ENCODE results near the gene SERINC3. TPM values are rescaled to one million over a fixed set of nuclear protein-coding genes. Genes with fewer than 3 reads are reported as not detected.
A peak's percentile ranks its signal among the peaks of the same experiment; 100 is the strongest.

SERINC3 gene
- total and polyA plus RNA-seq, 2 of the 13 experiments (the other 11 are each of a cell fraction or from before 2014, with no cell fraction given) = 82.0 to 226 TPM

DNA sequence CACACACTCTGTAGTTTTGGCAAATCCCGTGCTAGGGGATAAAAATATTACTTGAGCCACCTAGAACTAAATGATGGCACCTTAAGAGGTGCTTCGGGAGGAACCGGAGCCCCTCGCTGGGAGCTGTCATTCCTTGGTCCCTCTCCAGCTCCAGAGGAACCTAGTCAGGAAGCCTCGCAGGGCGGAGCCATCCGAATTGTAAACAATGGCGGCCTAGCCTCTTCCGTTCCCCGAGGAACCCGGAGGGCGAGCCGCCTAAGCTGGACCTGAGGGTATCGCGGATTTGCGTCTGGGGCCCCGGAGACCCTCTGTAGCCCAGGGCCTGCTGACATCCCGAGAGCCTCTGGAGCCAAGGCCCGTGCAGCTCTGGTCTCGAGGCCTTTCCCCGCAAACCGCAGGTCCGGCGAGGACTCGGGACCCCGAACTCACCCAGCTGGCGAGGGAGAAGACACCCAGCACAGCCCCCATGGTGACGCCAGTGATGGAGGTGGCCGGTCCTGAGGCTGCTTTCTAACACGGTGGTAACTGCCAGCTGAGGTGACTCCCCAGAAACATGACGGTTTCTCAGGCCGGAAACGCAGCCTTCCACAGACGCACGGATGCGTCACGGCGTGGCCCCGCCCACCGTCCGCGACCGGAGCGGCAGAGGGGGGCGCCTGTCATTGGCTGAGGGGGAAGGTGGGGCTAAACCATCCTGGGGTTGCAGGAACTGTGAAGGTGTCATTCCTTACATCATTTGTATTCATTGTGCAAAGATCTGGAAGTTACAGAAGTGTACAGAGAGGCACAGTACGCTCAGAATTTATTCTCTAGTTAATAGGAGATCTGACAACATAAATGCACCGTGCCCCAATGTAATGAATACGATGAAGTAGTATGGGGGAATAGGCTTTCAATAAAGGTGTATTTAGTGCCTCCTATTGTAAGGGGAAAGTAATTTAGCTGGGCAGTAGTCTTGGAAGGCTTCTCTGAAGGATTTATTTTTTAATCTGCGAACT lies at the start of gene SERINC3 (continued):
- TF ChIP-seq ZNF30 (CRISPR knock-in tag; IDR thresholded peaks at IDR 0.05) = peak; percentile 94; the same call in 1 of the 2 replicates
- peak; percentile 49; the same call in 1 of the 2 replicates for TF ChIP-seq ZNF629 (CRISPR knock-in tag; conservative IDR thresholded peaks at IDR 0.05)
- TF ChIP-seq ZNF251 (CRISPR knock-in tag; IDR thresholded peaks at IDR 0.05) = peak; percentile 92; the same call in 1 of the 2 replicates
- peak; percentile 68; the same call in 1 of the 2 replicates for TF ChIP-seq ZNF446 (CRISPR knock-in tag; IDR thresholded peaks at IDR 0.05)
- peak; percentile 97 for TF ChIP-seq ZNF232 (CRISPR knock-in tag; IDR thresholded peaks at IDR 0.05; ENCODE audit: borderline replicate concordance)
- TF ChIP-seq ZNF619 (CRISPR knock-in tag; IDR thresholded peaks at IDR 0.05) = peak; percentile 90; the same call in 1 of the 2 replicates
- peak; percentile 86; the same call in 1 of the 2 replicates for TF ChIP-seq PITX1 (CRISPR knock-in tag; IDR thresholded peaks at IDR 0.05)
- TF ChIP-seq ISL2 (CRISPR knock-in tag; IDR thresholded peaks at IDR 0.05) = peak; percentile 84
- TF ChIP-seq, protein P1, sequence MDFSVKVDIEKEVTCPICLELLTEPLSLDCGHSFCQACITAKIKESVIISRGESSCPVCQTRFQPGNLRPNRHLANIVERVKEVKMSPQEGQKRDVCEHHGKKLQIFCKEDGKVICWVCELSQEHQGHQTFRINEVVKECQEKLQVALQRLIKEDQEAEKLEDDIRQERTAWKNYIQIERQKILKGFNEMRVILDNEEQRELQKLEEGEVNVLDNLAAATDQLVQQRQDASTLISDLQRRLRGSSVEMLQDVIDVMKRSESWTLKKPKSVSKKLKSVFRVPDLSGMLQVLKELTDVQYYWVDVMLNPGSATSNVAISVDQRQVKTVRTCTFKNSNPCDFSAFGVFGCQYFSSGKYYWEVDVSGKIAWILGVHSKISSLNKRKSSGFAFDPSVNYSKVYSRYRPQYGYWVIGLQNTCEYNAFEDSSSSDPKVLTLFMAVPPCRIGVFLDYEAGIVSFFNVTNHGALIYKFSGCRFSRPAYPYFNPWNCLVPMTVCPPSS (IDR thresholded peaks at IDR 0.05) = no peak
- peak; percentile 92 for TF ChIP-seq HDAC1 (CRISPR knock-in tag; IDR thresholded peaks at IDR 0.05)
- TF ChIP-seq, protein P2, sequence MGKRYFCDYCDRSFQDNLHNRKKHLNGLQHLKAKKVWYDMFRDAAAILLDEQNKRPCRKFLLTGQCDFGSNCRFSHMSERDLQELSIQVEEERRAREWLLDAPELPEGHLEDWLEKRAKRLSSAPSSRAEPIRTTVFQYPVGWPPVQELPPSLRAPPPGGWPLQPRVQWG (CRISPR knock-in tag; IDR thresholded peaks at IDR 0.05; ENCODE audit: borderline replicate concordance, low read depth) = no peak
- peak; percentile 82 for TF ChIP-seq ZFP36L1 (CRISPR knock-in tag; IDR thresholded peaks at IDR 0.05)
- TF ChIP-seq GATAD1 (CRISPR knock-in tag; IDR thresholded peaks at IDR 0.05) = peak; percentile 89
- TF ChIP-seq HMG20A (CRISPR knock-in tag; IDR thresholded peaks at IDR 0.05; ENCODE audit: borderline replicate concordance) = no peak; the same call in 1 of the 2 replicates
- peak; percentile 97 for TF ChIP-seq ARID2 (CRISPR knock-in tag; IDR thresholded peaks at IDR 0.05; ENCODE audit: borderline replicate concordance)
- TF ChIP-seq, protein P3, sequence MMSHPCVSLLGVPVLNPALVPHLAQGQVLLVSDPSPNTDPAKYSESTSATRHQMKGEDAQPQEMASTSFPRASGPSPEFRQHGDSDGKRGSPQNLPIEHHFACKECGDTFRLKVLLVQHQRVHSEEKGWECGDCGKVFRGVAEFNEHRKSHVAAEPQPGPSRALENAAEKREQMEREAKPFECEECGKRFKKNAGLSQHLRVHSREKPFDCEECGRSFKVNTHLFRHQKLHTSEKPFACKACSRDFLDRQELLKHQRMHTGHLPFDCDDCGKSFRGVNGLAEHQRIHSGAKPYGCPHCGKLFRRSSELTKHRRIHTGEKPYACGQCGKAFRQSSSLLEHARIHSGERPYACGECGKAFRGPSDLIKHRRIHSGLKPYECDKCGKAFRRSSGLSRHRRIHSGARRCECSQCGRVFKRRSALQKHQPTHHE (CRISPR knock-in tag; IDR thresholded peaks at IDR 0.05; ENCODE audit: borderline replicate concordance) = peak; percentile 83; the same call in 1 of the 2 replicates
- TF ChIP-seq, protein P4, sequence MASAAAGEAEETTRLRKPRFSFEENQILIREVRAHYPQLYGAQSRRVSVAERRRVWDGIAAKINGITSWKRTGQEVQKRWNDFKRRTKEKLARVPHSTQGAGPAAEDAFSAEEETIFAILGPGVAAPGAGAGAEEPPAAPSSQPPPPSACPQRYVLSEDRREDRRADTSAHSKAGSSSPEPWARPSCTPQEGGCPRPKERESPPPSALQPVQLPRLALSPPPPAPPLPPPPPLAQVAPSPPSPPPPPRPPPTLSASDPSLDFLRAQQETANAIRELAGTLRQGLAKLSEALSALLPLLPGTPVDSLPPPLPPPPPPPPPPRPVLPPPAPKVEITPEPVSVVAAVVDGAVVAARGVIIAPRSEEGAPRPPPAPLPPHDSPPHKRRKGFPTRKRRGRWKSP (CRISPR knock-in tag; IDR thresholded peaks at IDR 0.05) = peak; percentile 83
- TF ChIP-seq, protein P5, sequence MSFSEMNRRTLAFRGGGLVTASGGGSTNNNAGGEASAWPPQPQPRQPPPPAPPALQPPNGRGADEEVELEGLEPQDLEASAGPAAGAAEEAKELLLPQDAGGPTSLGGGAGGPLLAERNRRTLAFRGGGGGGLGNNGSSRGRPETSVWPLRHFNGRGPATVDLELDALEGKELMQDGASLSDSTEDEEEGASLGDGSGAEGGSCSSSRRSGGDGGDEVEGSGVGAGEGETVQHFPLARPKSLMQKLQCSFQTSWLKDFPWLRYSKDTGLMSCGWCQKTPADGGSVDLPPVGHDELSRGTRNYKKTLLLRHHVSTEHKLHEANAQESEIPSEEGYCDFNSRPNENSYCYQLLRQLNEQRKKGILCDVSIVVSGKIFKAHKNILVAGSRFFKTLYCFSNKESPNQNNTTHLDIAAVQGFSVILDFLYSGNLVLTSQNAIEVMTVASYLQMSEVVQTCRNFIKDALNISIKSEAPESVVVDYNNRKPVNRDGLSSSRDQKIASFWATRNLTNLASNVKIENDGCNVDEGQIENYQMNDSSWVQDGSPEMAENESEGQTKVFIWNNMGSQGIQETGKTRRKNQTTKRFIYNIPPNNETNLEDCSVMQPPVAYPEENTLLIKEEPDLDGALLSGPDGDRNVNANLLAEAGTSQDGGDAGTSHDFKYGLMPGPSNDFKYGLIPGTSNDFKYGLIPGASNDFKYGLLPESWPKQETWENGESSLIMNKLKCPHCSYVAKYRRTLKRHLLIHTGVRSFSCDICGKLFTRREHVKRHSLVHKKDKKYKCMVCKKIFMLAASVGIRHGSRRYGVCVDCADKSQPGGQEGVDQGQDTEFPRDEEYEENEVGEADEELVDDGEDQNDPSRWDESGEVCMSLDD (CRISPR knock-in tag; IDR thresholded peaks at IDR 0.05; ENCODE audit: borderline replicate concordance) = peak; percentile 96
